A673 (cell line): ENCODE data around the gene ADAMTSL1.

Experiments
- CTCF ChIP-seq: fragments of 300-800, 200-600 bp; sonication (generic); conservative IDR thresholded peaks from 2 replicates; pipeline ENCODE4 v1.5.1; 2017; ENCODE audit warnings: low read depth, mild to moderate bottlenecking, antibody characterized with exemption, low read length, moderate library complexity, mixed read lengths
- EZH2 ChIP-seq: fragments of 200-600 bp; sonication (generic); IDR thresholded peaks from 2 replicates; pipeline ENCODE4 v1.6.1; 2017; ENCODE audit warnings: borderline replicate concordance, low read depth, mild to moderate bottlenecking, mixed read lengths, antibody characterized with exemption, low read length; ENCODE audit not compliant: poor library complexity, severe bottlenecking

- TF ChIP-seq CTCF (no peak), EZH2 (no peak)
Observed at GRCh38 chr9:18662320-18662719, 188.4 kb downstream of the ADAMTSL1 start.
